SH-SY5Y (cell line): ENCODE measurements around the gene DBH.

Experiments used
- GATA2 ChIP-seq: IDR thresholded peaks from 2 replicates; pipeline ENCODE4 v1.6.1; 2011; ENCODE audit warnings: mild to moderate bottlenecking, low read depth, low read length
- GATA3 ChIP-seq: IDR thresholded peaks from 2 replicates; pipeline ENCODE4 v1.6.1; 2011; ENCODE audit warnings: low read depth, mild to moderate bottlenecking, low read length, moderate library complexity

DNA sequence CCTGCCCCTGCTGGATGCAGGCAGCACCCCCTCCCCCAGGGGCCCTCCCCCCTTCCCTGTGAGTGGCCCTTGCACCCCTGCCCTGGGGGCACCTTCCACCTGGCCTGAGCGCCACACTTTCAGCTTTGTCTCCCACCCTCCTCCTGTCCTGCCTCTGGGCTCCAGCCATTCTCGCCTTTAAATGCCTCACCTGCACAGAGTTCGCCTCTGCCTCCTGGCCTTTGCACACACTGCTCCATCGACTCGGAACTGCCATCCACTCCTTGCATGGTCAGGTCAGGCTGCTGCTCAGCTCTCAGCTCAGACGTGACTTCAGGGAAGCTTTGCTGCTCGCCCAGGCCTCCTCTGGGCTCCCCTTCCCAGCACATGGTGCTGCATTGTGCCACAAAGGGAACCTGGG, 37.2 kb upstream of the DBH start:
- TF ChIP-seq GATA3 = no peak
- no peak for TF ChIP-seq GATA2
